Urothelium cell line (cell line): ENCODE measurements around the gene CHST1.

Experiments
- DNase-seq: peaks from one replicate; pipeline ENCODE4 v3.0.0; 2011; ENCODE audit warnings: low spot score, mixed read lengths
- FAIRE-seq: peaks from 2 replicates; lab custom pipeline; 2011; peaks lifted over from hg19 to GRCh38; lab: Jason Lieb, UNC

The CHST1 gene

DNA sequence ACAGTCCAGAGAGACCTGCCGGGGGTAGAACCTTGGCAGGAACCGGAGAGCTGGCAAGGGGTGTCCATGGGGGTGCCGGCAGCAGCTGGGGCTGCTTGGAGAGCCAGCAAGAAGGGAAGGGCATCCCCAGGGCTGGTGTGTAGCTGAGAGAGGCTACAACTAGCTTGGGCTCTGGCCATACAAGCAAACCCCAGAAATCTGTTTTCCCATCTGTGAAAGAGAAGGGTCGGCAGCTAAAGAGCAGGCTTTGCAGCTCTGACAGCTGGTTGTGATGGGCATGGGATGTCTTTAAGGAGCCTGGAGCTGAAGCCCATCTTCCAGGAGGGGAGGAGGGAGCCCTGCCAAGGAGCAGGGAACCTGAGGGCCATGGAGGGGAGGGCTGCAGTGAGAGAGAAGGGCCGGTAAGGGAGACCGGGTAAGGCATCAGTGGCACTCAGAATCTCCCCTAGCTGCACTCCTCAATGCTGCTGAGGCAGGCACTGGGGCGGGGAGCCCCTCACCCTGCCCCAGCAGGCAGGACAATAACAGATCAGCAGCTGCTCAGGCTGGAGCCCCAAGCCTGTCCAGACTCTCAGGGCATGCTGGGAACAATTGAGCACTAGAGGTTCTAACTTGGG, 3.9 kb downstream of the CHST1 start:
- no peak for FAIRE-seq
- DNase-seq, result no peak

DNA sequence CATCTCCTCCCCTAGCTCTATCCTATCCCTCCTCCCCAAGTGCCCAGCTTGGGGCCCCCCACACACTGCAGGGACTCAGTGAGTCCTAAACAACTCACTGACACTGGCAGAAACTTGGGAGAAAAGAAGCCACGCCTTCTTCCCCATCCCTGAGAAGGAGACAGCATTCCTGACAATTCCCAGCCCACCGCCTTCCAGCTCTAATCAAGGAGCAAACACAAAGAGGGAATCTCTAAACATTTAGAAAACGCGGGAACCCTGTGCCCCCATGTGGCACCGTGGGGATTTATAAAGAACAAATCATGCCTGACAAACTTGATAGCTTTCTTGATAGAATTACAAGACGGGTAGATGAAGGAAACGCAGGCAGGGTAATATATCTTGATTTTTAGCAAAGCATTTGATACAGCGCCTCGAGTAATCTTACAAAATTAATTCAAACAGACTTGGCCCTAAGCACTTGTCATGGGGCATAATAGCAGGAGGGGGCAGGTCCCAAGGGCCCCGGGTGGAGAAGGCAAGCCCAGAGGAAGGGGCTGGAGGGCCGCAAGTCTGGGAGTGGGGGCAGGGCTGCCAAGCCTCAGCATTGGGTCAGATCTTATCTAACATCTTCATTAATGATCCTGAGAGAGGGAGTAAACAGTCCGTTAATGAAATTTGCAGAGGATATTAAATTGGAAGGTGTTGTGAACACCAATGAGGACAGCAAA, 4.5 kb downstream of the CHST1 start:
- no peak for FAIRE-seq
- no peak for DNase-seq

DNA sequence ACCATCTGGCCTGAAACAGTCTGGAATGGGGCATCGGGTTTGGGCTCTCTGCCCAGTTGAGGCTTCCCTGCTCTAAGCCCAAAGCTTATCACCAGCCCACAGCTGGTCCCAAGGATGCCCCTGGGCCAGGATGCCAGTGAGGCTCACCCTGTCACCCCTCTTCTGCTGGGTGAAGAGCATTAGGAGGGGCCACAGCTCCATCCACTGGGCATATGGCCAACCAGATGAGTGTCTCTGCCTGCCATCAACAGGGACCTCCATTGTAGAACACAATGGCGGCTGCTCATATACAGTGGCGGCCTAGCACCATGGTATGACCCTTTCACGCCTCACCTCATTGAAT, 5.6 kb downstream of the CHST1 start:
- DNase-seq, result no peak
- FAIRE-seq, result no peak

DNA sequence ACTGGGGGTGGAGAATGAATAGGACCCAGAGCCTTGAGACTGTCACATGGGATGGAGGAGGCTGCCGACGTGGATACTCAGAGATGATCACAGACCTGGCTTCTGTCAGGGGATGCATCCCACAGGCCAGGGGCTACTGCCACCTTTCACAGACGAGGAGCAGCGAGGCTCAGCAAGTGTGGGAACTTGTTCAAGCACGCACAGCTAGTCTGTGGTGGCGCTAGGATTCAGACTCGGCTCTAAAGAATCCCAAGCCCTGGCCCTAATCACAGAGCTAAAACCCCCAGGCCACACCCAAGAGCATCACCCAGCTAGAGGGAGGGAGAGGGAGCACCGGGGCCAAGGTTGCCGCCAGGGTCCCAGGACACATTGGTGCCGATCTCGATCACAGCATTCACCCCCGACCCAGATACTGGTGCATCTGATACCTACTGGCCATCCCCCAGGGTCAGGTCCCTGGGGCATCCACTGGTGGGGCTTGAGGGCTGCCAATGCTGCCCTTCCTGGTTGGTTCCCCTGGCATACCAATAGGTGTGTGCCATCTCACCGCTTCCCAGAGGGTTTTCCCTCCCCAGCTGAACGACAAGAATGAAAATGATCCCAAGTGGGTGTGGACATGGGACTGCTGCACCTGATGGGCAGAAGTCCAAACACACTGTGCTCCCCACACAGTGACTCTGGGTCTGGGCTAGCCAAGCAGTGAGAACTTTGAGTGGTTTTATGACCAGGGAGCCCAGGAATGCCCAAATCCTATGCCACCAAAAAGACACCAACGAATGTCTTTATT, 6.2 kb downstream of the CHST1 start:
- FAIRE-seq (no peak), DNase-seq (no peak)

DNA sequence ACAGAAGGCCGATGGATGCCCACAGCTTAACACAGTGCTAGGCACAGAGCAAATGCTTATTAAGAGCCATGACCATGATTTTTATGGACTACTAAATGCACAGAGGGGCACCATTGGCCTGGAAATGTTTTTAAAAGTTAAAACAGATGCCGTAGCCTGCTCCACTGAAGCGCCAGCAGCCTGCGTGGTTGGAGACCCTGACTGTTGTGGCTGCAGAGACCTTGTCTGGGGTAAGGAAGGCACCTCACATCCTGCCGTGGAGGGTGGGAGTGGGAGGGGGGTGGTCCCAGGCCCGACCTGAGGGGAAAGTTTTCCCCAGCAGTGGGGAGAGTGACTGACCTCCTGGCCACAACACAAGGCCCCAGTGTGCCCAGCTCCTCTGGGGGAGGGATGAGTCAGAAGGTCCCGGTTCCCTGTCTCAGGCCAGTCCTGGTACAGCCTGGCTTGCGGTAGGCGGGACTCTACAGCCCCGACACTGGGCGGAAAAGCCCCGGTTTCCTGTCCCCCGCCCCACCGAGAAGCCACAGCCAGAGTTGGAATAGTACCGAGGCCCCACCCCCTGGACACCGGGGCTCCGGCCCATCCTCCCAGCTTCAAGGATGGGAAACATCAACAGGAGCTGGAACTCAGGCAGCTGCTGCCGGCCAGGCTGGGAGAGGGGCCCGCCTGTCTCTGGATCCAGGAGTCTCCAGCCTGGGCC, 7.0 kb downstream of the CHST1 start:
- FAIRE-seq, result no peak
- peak; percentile 77 for DNase-seq

DNA sequence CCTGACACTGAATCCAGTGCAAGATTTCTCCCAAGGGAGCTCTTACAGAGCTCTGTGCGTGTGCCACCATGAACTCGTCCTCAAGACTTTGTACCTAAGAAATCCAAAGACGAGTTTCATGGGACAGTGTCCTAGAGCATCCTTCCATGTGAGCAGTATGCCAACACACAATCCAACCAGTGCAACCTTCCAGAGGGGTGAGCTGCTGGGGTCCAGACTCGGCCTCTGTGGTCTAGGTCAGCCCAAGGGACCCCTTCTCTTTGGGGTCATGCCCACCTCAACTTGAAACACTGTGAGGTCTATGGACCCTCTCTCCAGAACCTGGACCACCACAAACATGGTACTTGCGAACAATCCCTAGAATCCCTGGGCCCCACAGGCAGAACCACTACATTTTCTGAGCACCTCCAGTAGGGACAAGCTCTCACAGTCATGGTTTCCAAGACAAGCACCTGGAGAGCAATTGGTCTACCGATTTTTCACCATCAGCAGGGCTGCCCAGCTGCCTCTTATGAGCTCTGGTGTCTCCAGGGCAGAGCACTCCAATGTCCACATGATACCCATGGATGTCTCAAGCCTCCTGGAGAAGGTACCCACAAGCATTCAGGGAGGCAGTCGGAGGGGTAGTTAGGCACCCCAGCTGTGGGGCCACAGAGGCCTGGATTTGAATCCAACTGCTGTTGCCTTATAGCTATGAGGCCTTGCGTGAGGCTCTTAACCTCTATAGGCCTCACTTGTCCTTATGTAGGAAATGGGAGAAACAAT, 7.7 kb downstream of the CHST1 start:
- FAIRE-seq (no peak), DNase-seq (no peak)

DNA sequence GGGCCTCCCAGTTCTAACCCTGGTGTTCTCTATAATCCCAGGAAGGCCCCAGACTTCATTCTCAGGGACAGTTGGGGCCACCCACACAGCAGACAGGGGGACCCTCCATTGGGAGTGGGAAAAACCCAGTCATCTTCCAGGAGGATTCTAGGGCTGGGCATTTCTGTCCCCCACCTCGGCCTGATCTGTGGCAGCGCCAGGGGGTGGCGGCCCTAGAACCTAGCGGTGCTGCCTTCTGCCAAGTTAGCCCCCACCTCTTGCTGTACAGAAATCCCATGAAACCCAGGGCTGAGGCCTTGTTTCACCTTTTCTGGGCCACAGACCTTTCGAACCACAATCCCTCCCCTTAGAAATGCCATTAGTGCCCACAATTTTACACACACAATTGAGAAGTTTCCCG, 9.6 kb downstream of the CHST1 start:
- FAIRE-seq (no peak), DNase-seq (no peak)

DNA sequence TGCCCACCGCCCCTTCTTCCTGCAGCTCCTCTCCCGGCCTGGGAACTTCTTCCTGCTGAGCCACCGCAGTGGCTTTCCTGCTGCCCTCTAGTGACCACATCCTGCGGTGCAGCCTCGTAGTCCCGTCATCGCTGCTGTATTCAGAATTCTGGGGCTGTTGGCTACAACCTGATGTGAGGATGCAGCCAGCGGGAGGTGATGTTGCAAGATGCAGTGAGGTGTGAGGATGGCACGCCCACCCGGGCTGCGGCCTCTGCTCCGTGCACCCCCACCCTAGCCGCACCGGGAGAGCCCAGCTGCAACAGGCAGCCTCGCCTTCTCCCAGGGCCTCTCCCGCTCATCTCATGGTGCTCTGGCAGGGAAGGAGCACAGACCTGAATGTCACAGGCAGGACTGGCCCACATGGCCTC, 10.1 kb downstream of the CHST1 start:
- FAIRE-seq (peak; percentile 61), DNase-seq (peak; percentile 83)

DNA sequence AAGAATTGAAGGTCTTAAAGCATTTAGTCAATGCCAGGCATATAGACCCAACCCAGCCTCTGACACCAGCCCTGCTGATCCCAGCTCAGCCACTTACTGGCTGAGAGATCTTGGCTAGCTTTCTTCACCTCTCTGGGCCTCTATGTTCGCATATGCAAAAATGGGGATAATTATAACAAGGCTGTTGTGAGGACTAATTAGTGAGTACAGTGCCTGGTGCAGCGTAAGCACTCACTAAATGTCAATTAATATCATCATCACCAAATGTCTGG, 10.5 kb downstream of the CHST1 start:
- DNase-seq (no peak), FAIRE-seq (no peak)

DNA sequence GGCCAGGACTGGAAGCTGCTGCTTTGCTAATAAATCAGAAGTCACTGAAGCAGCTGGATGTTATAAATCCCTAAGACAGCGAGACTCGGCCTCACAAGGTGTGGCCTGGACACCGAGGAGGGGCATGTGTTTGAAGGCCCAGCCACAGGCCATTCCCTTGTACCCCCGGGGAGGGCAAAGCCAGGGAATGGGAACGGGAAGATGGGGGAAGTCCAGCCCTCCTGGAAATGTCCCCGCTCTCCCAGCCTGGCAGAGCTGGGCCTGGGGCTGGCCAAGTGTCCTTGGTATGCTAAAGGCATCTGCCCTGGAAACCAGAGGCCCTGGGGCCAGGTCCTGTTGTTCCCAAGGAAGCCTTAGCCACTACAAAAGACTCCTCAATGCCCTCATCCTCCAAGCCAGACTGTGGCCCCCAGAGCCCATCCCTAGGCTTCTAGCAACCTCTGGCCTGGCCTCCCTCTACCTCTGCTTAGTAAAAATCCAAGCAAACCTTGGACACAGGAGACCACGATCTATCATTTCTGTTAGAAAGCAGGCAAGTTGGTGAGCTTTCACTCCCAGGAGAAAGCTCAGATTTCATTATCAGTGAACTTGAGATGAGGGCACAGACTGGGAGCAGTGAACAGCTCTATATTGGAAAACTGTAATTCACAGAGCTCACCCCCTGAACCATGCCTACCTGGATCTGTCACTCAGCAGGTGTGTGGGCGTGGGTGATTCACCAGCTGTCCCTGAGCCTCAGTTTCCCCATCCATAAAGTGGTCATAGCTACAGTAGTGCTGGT, 11.0 kb downstream of the CHST1 start:
- no peak for DNase-seq
- no peak for FAIRE-seq

DNA sequence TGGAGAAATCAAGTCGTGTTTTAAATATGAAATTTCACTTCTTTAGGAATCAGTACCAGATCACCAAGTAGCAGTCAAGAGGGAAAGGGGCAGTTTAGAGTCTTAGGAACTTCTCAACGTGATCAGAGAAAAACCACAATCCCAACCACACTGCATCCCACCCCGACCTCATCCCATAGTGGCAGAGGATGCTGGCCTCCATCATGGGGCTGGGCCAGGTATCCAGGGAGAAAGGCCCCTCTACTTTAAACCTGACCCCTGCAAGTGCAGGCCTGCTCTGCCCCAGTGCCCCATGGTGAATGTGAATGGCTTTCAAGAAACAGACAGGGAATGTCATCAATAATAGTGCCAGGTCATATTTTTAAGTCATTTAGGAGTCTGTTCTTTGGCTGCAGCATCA, 12.1 kb downstream of the CHST1 start:
- FAIRE-seq, result no peak

DNA sequence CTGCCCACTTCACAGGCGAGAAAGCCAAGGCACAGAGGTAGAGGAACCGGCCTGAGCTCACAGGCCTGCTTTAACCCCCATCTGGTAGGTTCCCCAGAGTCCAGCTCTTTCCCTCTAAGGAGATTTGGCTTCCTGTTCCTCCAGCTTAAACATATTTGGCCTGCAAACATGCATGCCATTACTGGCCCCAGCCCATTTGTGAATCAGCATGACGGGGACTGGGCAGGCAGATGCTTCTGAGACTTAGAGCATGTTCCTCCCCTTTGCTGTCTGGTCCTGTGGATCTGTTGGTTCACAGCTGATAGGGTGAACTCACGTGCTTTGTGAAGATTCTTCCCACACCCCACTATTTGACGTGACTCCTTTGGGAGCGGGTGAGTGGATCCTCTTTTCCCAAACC, 12.6 kb downstream of the CHST1 start:
- FAIRE-seq, result no peak
- no peak for DNase-seq

More for the DNA sequence above, 12.1 kb downstream of the CHST1 start:
- DNase-seq, result no peak

DNA sequence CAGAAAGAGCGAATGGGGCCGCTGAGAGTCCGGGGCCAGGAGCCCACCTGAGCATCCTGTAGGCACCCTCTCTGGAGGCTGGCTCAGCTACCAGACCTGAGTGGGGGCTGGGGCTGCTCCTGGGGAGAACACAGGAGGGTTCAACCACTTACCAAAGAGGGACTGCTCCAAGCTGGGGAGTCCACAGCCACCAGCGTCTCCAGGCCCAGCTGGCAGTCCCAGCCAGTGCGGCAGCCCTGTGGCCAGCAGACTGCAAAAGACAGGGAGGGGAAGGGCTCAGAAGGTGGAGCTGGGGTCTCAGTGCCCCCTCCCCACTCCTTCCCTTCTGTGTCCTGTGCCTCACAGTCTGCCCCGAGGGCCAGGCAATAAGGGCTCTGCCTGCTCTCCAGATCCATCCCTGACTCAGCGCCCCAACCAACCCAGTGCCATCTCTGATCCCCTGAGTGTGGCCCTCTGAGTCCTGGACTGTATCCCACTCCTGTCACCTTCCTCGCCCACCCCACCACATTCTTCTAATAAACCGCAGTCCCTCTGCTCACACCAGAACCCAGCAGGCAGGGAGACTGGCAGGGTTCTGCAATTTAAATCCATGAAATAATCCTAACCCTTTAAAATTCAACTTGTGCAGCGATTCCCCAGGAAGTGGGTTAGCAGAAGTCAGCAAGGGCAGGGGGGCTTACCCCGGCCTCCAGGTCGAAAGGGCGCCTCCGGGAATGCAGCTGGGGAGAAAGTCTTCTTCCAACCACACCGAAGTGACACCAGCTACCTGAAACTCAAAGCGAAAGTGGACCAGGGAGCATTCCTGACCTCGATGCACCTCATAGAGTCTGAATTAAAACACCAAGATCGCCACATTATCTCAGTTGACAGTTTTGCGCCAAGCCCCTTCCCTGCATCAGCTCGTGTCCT, 13.3 kb downstream of the CHST1 start:
- DNase-seq (no peak), FAIRE-seq (no peak)

DNA sequence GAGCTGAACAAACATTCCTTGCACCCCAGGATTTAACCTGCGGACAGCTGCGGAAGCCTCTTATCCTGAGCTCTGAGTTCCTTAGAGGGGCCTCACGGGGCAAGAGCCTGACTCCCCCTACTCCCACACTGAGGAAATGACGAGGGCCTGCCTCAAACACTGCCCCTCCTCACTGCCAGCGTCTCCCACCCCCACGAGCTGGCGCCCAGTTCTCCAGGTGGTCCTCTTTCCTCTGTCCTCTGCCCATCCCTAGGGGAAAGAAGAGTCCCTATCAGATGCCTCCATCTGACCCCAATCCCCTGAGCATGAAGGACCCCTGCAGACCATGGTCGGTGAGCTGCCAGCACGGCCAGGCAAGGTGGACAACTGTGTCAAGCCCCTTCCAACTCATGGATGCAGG, 14.3 kb downstream of the CHST1 start:
- FAIRE-seq, result no peak
- no peak for DNase-seq

DNA sequence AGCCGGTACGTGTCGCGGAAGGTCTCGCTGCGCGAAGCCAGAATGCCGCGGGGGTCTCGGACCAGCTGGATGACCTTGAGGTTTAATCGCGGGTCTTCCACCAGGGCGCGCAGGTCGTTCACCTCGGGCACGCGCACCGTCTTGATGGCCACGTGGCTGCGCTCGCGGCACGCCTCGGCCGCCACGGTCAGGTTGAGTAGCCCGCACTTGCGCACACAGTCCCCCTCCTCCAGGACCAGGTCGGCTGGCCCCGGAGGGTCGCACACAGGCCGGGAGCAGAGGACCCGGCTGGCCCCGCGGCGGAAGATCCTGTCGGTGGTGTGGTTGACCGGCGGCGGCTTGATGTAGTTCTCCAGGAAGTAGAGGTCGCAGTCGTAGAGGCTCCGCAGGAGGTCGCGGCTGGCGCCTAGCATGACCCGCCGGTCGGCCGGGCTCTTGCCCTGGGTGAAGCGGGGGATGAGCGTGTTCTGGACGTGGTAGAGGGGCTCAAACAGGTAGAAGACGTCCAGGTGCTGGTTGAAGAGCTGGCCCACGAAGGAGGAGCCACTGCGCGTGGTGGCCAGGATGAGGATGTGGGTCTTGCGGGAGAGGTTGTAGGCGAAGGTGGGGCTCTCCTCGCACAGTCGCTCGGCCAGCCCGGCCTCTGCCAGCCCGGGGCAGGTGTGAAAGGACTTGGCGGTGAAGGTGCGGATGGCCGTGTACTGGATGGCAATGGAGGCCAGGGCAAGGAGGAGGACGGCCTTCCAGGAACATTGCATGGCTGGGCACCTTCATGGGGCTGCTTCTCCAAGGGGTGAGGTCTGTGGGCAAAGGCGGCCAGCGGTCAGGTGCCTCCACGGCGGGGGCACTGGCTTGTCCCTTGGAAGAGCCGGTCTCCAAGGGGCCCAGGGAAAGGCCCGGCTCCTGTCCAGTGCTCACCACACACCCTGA, 15.0 kb downstream of the CHST1 start:
- FAIRE-seq (no peak), DNase-seq (no peak)

DNA sequence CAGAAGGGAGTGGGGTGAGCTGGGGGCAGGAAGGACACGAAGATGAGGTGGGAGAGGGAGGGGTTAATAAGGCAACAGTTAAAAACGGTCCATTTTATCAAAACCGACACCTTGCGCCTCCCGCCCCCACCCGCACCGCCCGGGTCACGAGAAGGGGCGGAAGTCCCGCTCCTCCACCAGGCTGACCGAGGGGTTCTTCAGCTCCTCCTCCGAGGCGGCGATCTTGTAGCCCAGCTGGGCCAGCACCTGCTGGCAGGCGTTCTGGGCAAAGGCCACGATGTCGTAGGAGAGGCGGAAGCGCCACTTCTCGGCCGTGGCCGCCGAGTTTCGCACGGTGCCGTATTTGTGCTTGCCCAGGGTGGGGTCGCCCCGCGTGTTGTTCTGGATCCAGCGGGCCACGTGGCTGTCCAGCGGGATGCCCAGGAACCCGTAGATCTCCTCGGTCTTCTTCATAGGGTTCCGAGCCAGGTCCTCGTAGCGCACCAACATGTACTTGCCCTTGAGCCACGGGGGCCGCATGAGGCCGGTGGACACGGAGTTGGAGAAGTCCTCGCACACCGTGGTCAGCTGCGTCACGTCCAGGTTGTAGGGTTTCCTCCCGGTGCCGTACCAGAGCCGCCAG, 15.8 kb downstream of the CHST1 start:
- FAIRE-seq, result no peak

DNA sequence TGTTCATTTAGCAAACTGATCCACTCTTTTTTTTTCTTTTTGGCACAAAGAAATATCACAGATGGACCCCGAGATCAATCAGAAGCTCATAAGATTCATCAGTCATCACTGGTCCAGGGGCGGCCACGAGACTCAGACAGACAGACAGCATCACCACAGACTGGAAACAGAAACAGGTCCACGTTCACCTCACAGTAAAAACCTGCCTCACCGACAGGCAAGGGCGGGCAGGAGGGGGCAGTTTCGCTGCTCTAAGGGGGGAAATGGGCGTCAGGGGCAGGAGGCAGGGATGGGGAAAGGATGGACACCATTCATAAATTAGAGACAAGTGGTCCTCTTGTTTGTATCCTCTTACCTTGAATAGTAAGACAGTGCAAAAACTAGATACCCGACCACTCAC, 16.5 kb downstream of the CHST1 start:
- DNase-seq (no peak), FAIRE-seq (no peak)

More for the DNA sequence above, 15.8 kb downstream of the CHST1 start:
- DNase-seq, result no peak

DNA sequence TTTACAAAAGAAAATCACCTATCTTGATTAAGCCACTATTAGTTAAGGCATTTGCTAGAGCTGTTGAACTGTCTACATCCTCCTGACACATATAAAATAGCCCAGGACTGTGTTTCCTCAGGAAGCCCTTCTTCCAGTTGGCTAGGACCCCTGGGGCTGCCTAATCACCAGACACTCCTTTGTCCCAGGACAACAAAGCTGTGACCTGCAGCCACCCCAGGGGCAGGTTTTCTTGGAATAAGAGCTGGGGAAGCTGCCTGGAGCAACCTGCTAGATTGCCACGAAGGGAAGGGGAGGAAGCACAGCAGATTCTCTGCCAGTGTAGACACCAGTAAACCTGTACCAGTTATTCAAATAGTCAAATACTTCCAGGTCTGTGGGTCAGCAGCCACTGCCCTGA, 17.6 kb downstream of the CHST1 start:
- no peak for DNase-seq
- no peak for FAIRE-seq
